Measurements from ENCODE around the gene CST6. TPM values are rescaled to one million over a fixed set of nuclear protein-coding genes. Genes with fewer than 3 reads are reported as not detected.
A peak's percentile ranks its signal among the peaks of the same experiment; 100 is the strongest.
"Not testable (repeated sequence)": the region's sequence is repeated elsewhere in the genome, so short reads cannot be mapped to it uniquely, and the experiment has no call there.

Gene CST6
- polyA plus RNA-seq, 4 donors: not detected

GRCh38 chr11:66012946-66013761 lies 1.3 kb downstream of the CST6 start:
- no peak for DNase-seq (ENCODE audit: low read depth in 4 of 4, low spot score in 2 of 4)

GRCh38 chr11:66013762-66014100 lies 1.9 kb downstream of the CST6 start:
- no peak for DNase-seq (ENCODE audit: low read depth in 4 of 4, low spot score in 2 of 4)

- no peak for DNase-seq (ENCODE audit: low read depth in 4 of 4, low spot score in 2 of 4)
Observed at GRCh38 chr11:66014804-66015453, 3.1 kb downstream of the CST6 start.

- DNase-seq (ENCODE audit: low read depth in 4 of 4, low spot score in 2 of 4): no peak
Observed at GRCh38 chr11:66015454-66015881, 3.7 kb downstream of the CST6 start.

GRCh38 chr11:66015936-66016792 lies 4.4 kb downstream of the CST6 start:
- no peak for DNase-seq (ENCODE audit: low read depth in 4 of 4, low spot score in 2 of 4)

- DNase-seq (ENCODE audit: low read depth in 4 of 4, low spot score in 2 of 4): no peak
Observed at GRCh38 chr11:66016793-66017177, 5.0 kb downstream of the CST6 start.

GRCh38 chr11:66017321-66017720 lies 5.5 kb downstream of the CST6 start:
- DNase-seq (ENCODE audit: low read depth in 4 of 4, low spot score in 2 of 4): no peak

- no peak for DNase-seq (ENCODE audit: low read depth in 4 of 4, low spot score in 2 of 4)
Observed at GRCh38 chr11:66020212-66020611, 8.4 kb downstream of the CST6 start.

GRCh38 chr11:66020618-66021357 lies 9.0 kb downstream of the CST6 start:
- DNase-seq (ENCODE audit: low read depth in 4 of 4, low spot score in 2 of 4): no peak

- DNase-seq (ENCODE audit: low read depth in 4 of 4, low spot score in 2 of 4): peak in 1 of 4 donors; percentile 34
Observed at GRCh38 chr11:66022401-66023185, 10.8 kb downstream of the CST6 start.

- not testable (repeated sequence) for DNase-seq (ENCODE audit: low read depth in 4 of 4, low spot score in 2 of 4)
Observed at GRCh38 chr11:66023186-66023440, 11.3 kb downstream of the CST6 start.

- no peak for DNase-seq (ENCODE audit: low read depth in 4 of 4, low spot score in 2 of 4)
Observed at GRCh38 chr11:66026017-66026529, 14.3 kb downstream of the CST6 start, which contains the start of gene CATSPER1. Gene CATSPER1 (minus strand): TSS chr11:66026479. CDS start chr11:66026379, 100 bp downstream.

GRCh38 chr11:66032957-66033735 lies 21.3 kb downstream of the CST6 start:
- DNase-seq (ENCODE audit: low read depth in 4 of 4, low spot score in 2 of 4): no peak

GRCh38 chr11:66035653-66036333 lies 24.0 kb downstream of the CST6 start:
- no peak for DNase-seq (ENCODE audit: low read depth in 4 of 4, low spot score in 2 of 4)

- DNase-seq (ENCODE audit: low read depth in 4 of 4, low spot score in 2 of 4): no peak
Observed at GRCh38 chr11:66036334-66036710, 24.5 kb downstream of the CST6 start.

GRCh38 chr11:66037327-66037726 lies 25.5 kb downstream of the CST6 start:
- no peak for DNase-seq (ENCODE audit: low read depth in 4 of 4, low spot score in 2 of 4)

- no peak for DNase-seq (ENCODE audit: low read depth in 4 of 4, low spot score in 2 of 4)
Observed at GRCh38 chr11:66039765-66040164, 28.0 kb downstream of the CST6 start.

- DNase-seq (ENCODE audit: low read depth in 4 of 4, low spot score in 2 of 4): no peak
Observed at GRCh38 chr11:66042227-66042995, 30.6 kb downstream of the CST6 start.

Measured in left renal cortex interstitium (tissue), 4 donors.